ENCODE measurements around the gene ARL4D. TPM values are rescaled to one million over a fixed set of nuclear protein-coding genes. Genes with fewer than 3 reads are reported as not detected.
A peak's percentile ranks its signal among the peaks of the same experiment; 100 is the strongest.

ARL4D gene
- total and polyA plus RNA-seq, 2 donors (not counting 3 experiments of a cell fraction or from before 2014, with no cell fraction given) = 3.8 to 4.1 TPM

GRCh38 chr17:43360739-43361505, 37.9 kb upstream of the ARL4D start:
- Histone ChIP-seq H2AFZ (ENCODE audit: low read depth, low read length) (no peak overlapping the region), H3K4me3 (replicated peaks in 1 of 3; ENCODE audit: insufficient read depth in 1 of 3, low read depth in 1 of 3, low read length in 3 of 3) (peak overlapping the region in 2 of 3 experiments; percentile 40 to 86), H4K20me1 (replicated peaks; ENCODE audit: control insufficient read depth, extremely low read depth, insufficient read depth, low read length) (no peaks in the 10 kb centered on the region), H3K9me3 (replicated peaks; ENCODE audit: control insufficient read depth, insufficient read depth, low read length) (no peaks in the 10 kb centered on the region), H3K79me2 (ENCODE audit: control insufficient read depth, insufficient read depth, low read length) (no peaks in the 10 kb centered on the region), H3K4me1 (ENCODE audit: control insufficient read depth, extremely low read depth, insufficient read depth, low read length) (peaks cover 10% of the 10 kb centered on the region), H3K4me2 (ENCODE audit: insufficient read depth, low read length) (peak overlapping the region; percentile 90), H3K9ac (replicated peaks; ENCODE audit: extremely low read depth, insufficient read depth, low read length) (peak overlapping the region; percentile 98), H3K36me3 (ENCODE audit: control insufficient read depth in 2 of 2, extremely low read depth in 1 of 2, insufficient read depth in 2 of 2, low read length in 2 of 2) (no peaks in the 10 kb centered on the region), H3K9me1 (replicated peaks; ENCODE audit: control insufficient read depth, extremely low read depth, insufficient read depth, low read length) (no peaks in the 10 kb centered on the region), H3K27ac (ENCODE audit: insufficient read depth, low read depth, low read length) (peak overlapping the region; percentile 99), H3K27me3 (ENCODE audit: control insufficient read depth in 2 of 2, insufficient read depth in 2 of 2, low read length in 2 of 2) (no peaks in the 10 kb centered on the region)
- DNase-seq (ENCODE audit: low read depth, low spot score) (peak; percentile 97), FAIRE-seq (peak; percentile 64)
- dilution Hi-C loops (cut with MboI; ENCODE audit: extremely low pct_ligation_motif_present, low sequenced_read_pairs) (no loop called here), intact Hi-C loops (cut with micrococcal nuclease) (loop anchor here (1.0 to 2.0 kb wide), 2 partner anchors 7 to 122 kb away; partner anchors contain the start of gene DHX8)
- ChIA-PET CTCF (interaction anchor here (1.4 to 3.0 kb wide), 4 partner anchors 8 to 122 kb away, joined by 4 to 27 read pairs (median 12); partner anchors contain the start of gene DHX8), POLR2A (interaction anchor here (0.5 to 2.9 kb wide), 20 partner anchors 7 to 377 kb away, joined by 3 to 50 read pairs (median 6); partner anchors contain the start of genes ARL4D, DHX8, ETV4 and RPL27)
- no peak for TF ChIP-seq CTCF (IDR thresholded peaks at IDR 0.05; ENCODE audit: extremely low read depth in 1 of 2, insufficient read depth in 1 of 2, low read depth in 1 of 2, low read length in 2 of 2)
- no peak for TF ChIP-seq FOS (IDR thresholded peaks at IDR 0.05; ENCODE audit: borderline replicate concordance, insufficient read depth, low read length)
- TF ChIP-seq MYC (IDR thresholded peaks at IDR 0.05; ENCODE audit: low read depth, low read length) = no peak
- no peak for TF ChIP-seq GATA2 (IDR thresholded peaks at IDR 0.05; ENCODE audit: insufficient read depth, insufficient read length, low read depth, low read length)
- TF ChIP-seq EZH2 (IDR thresholded peaks at IDR 0.05; ENCODE audit: borderline replicate concordance, low read depth, low read length, severe bottlenecking) = no peak
- peak; percentile 100 for TF ChIP-seq POLR2A (IDR thresholded peaks at IDR 0.05; ENCODE audit: low read depth, low read length)
- peak; percentile 100 for TF ChIP-seq POLR2AphosphoS5 (IDR thresholded peaks at IDR 0.05; ENCODE audit: insufficient read depth, low read depth, low read length)
- no peak for TF ChIP-seq JUN (IDR thresholded peaks at IDR 0.05; ENCODE audit: borderline replicate concordance, insufficient read depth, insufficient read length, low read depth)
- TF ChIP-seq MAX (IDR thresholded peaks at IDR 0.05; ENCODE audit: insufficient read depth, insufficient read length) = no peak
- TSS peak; percentile 98 for BruUV-seq (replicated peaks)

Data from endothelial cell of umbilical vein (primary cell).